Thyroid gland (tissue), 4 donors: ENCODE measurements around the gene ELMO1. TPM values are rescaled to one million over a fixed set of nuclear protein-coding genes. Genes with fewer than 3 reads are reported as not detected.
"Not testable (repeated sequence)": the region's sequence is repeated elsewhere in the genome, so short reads cannot be mapped to it uniquely, and the experiment has no call there.

Experiments
- DNase-seq, 2 donors: peaks; one replicate each; pipeline ENCODE4 v3.0.0-alpha.2; 2019
- H3K27ac ChIP-seq, 3 donors: fragments of 200-600 bp; sonication (generic); 1 replicate in 2 of 3; 2 replicates in 1 of 3; pipeline ENCODE4 v1.5.1; 2016 to 2019; ENCODE audit warnings: mild to moderate bottlenecking in 1 of 3, moderate library complexity in 1 of 3
- H3K27me3 ChIP-seq: fragments of 200-600 bp; sonication (generic); one replicate; pipeline ENCODE4 v1.5.1; 2019
- H3K36me3 ChIP-seq, 2 donors: fragments of 200-600 bp; sonication (generic); one replicate each; pipeline ENCODE4 v1.5.1; 2016 to 2019
- H3K4me1 ChIP-seq, 2 donors: fragments of 200-600 bp; sonication (generic); one replicate each; pipeline ENCODE4 v1.5.1; 2017 to 2019
- H3K4me3 ChIP-seq, 3 donors: fragments of 200-600 bp; sonication (generic); replicated peaks in 1 of 3; 1 replicate in 2 of 3; 2 replicates in 1 of 3; pipeline ENCODE4 v1.5.1; 2016; ENCODE audit warnings: mild to moderate bottlenecking in 1 of 3
- H3K9me3 ChIP-seq: fragments of 200-600 bp; sonication (generic); one replicate; pipeline ENCODE4 v1.5.1; 2017
- POLR2A ChIP-seq, 2 donors: fragments of 450-650 bp; IDR thresholded peaks; one replicate each; pipeline ENCODE4 v1.6.1; 2017; ENCODE audit warnings: antibody characterized with exemption in 2 of 2, mild to moderate bottlenecking in 2 of 2, moderate library complexity in 1 of 2
- WGBS, 2 donors: methylation state at CpG; one replicate each; pipeline ENCODE4 v1.1.5; 2017; 5-methylcytosine and 5-hydroxymethylcytosine counted together
- intact Hi-C: fragments of 100-400 bp; cut with DNase I; formaldehyde crosslinking; loops from one replicate; pipeline ENCODE4 v1.15.1; 2023
- total RNA-seq, 4 donors: library from RNA; depleted of rRNA; stranded (reverse); fragments of >200 nt; gene quantifications; one replicate each; pipeline ENCODE4 v1.2.3, GENCODE V29; 2016
- TF ChIP-seq, protein P1 (sequence below), 6 experiments: fragments of 200-600 bp in 3 of 6; fragments of 450-650 bp in 3 of 6; sonication (generic) in 3 of 6; IDR thresholded peaks; one replicate each; pipeline ENCODE4 v1.5.1; 2016 to 2019; ENCODE audit warnings: antibody characterized with exemption in 6 of 6, mild to moderate bottlenecking in 2 of 6, inconsistent platforms in 1 of 6, moderate library complexity in 1 of 6

The ELMO1 gene
- total RNA-seq, 4 donors from 2014 or later = 168 to 423 (median 312) TPM

- no peak for TF ChIP-seq POLR2A (IDR thresholded peaks at IDR 0.05)
- no peaks in the 10 kb centered on the region for H3K27me3 ChIP-seq
- 95 to 97% methylated on average over 2 of the region's 2 CpGs for WGBS, 2 donors
- intact Hi-C loops = no loop called here
- no peaks in the 10 kb centered on the region for H3K36me3 ChIP-seq
- H3K27ac ChIP-seq = no peak overlapping the region
- H3K4me3 ChIP-seq = no peak overlapping the region
- DNase-seq = no peak
- H3K9me3 ChIP-seq = peaks cover 3% of the 10 kb centered on the region
- H3K4me1 ChIP-seq = no peaks in the 10 kb centered on the region
These were observed 306.9 kb downstream of the ELMO1 start for GRCh38 chr7:37141742-37142141.

DNA sequence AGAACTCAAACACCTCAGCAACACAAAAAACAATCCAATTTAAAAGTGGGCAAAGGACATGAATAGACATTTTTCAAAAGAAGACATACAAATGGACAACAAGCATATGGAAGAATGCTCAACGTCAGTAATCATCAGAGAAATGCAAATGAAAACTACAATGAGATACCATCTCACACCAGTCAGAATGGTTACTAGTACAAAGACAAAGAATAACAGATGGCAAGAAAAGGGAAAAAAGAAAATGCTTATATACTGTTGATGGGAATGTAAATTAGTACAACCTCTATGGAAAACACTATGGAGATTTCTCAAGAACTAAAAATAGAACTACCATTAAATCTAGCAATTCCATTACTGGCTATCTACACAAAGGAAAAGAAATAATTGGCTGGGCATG, 314.8 kb downstream of the ELMO1 start:
- H3K4me1 ChIP-seq, intact Hi-C loops, H3K4me3 ChIP-seq, H3K27me3 ChIP-seq, H3K9me3 ChIP-seq, H3K27ac ChIP-seq, DNase-seq: not testable (repeated sequence)
- H3K36me3 ChIP-seq = peaks cover 5 to 10% of the 10 kb centered on the region in 2 donors
- 90 to 94% methylated on average over 1 of the region's 1 CpG for WGBS, 2 donors

DNA sequence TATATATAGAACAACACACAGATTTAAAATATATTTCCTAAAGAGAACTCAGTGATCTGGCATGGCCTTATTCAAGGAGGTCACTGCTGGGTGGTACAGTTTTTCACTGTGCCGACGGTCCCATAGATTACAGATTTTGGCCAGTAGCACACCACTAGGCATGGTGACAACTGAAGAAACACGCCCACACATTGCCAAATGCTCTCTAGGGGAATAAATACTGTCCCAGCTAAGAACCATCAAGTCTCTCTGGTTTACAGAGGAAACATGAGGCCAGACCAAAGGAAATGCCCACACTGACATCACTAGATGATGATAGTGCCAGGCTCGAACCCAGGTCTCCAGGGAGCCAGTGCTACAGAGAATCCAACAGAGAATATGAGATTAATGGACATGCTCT, 316.8 kb downstream of the ELMO1 start:
- intact Hi-C loops = no loop called here
- DNase-seq = no peak
- no peak overlapping the region for H3K27ac ChIP-seq
- WGBS, 2 donors = 88 to 93% methylated on average over 4 of the region's 4 CpGs
- TF ChIP-seq, protein P1, sequence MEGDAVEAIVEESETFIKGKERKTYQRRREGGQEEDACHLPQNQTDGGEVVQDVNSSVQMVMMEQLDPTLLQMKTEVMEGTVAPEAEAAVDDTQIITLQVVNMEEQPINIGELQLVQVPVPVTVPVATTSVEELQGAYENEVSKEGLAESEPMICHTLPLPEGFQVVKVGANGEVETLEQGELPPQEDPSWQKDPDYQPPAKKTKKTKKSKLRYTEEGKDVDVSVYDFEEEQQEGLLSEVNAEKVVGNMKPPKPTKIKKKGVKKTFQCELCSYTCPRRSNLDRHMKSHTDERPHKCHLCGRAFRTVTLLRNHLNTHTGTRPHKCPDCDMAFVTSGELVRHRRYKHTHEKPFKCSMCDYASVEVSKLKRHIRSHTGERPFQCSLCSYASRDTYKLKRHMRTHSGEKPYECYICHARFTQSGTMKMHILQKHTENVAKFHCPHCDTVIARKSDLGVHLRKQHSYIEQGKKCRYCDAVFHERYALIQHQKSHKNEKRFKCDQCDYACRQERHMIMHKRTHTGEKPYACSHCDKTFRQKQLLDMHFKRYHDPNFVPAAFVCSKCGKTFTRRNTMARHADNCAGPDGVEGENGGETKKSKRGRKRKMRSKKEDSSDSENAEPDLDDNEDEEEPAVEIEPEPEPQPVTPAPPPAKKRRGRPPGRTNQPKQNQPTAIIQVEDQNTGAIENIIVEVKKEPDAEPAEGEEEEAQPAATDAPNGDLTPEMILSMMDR (IDR thresholded peaks at IDR 0.05) = no peak
- TF ChIP-seq POLR2A (IDR thresholded peaks at IDR 0.05) = no peak
- peaks cover 5 to 10% of the 10 kb centered on the region in 2 donors for H3K36me3 ChIP-seq
- H3K4me1 ChIP-seq = peaks cover 6 to 15% of the 10 kb centered on the region in 2 donors
- no peaks in the 10 kb centered on the region for H3K27me3 ChIP-seq
- no peaks in the 10 kb centered on the region for H3K9me3 ChIP-seq
- H3K4me3 ChIP-seq = no peak overlapping the region

DNA sequence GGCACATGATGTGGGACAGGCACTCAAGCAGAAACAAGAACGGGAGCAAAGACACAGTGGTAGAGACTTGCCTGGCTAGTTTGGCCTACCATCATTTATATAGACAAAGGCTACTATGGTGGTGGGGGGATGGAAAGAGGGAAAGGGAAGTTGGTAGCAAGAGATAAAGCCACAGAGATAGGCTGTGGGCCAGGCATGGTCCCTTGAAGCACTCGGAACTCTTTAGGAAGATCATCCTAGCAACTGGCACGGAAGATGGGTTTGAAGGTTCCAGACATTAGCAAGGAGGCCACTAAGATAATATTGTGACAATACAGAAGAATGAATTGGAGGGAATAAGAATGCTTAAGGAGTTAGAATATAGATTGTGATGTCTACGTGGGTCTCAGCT, 319.6 kb downstream of the ELMO1 start:
- Histone ChIP-seq H3K27ac (peak overlapping the region in 2 of 3 donors; percentile 7 to 26), H3K27me3 (no peaks in the 10 kb centered on the region), H3K4me3 (no peak overlapping the region), H3K36me3 (peaks cover 5 to 10% of the 10 kb centered on the region in 2 donors), H3K9me3 (no peaks in the 10 kb centered on the region), H3K4me1 (peaks cover 6 to 15% of the 10 kb centered on the region in 2 donors)
- DNase-seq = peak in 1 of 2 donors; percentile 14
- 73 to 77% methylated on average over 4 of the region's 4 CpGs for WGBS, 2 donors
- TF ChIP-seq, protein P1 (IDR thresholded peaks at IDR 0.05) = no peak
- TF ChIP-seq POLR2A (IDR thresholded peaks at IDR 0.05) = no peak
- intact Hi-C loops = no loop called here

DNA sequence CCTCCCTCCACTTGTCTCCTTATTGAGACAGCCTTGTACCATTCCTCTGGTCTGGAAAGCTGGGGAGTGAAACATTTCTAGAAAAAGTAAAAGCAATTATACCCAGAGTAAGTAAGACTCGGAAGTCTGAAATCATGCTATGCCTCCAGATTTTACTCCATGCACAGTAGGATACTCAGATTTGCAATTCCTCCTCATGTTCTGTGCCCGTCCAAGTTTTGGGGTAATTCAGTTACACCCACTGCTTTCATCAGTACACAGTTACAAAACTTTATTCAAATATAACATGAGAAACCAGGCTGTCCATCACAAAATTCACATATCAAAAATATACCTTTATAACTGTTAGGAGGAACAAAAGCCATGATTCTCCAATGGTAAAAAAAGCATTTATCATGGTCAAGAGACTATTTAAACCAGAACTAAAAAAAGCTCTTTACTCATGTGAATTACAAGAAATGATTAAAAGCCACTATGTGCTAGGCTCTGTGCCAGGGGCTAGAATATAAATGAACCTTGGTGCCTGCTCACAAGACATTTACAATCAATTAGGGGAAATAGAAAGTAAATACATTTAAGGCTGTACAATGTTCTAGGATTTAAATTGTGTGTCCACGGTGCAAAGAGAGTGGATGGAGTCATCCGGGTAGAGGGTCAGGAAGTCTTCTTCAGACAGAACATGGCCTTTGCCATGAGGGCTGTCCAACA, 320.2 kb downstream of the ELMO1 start:
- no peaks in the 10 kb centered on the region for H3K9me3 ChIP-seq
- H3K27me3 ChIP-seq = no peaks in the 10 kb centered on the region
- WGBS, 2 donors = 72 to 83% methylated on average over 4 of the region's 4 CpGs
- H3K36me3 ChIP-seq = peaks cover 5 to 10% of the 10 kb centered on the region in 2 donors
- intact Hi-C loops = no loop called here
- DNase-seq = peak in 1 of 2 donors; percentile 22
- peak overlapping the region in 1 of 3 donors; percentile 7 for H3K27ac ChIP-seq
- H3K4me3 ChIP-seq = no peak overlapping the region
- TF ChIP-seq POLR2A (IDR thresholded peaks at IDR 0.05) = no peak
- TF ChIP-seq, protein P1 (IDR thresholded peaks at IDR 0.05) = no peak
- H3K4me1 ChIP-seq = peaks cover 6 to 15% of the 10 kb centered on the region in 2 donors

DNA sequence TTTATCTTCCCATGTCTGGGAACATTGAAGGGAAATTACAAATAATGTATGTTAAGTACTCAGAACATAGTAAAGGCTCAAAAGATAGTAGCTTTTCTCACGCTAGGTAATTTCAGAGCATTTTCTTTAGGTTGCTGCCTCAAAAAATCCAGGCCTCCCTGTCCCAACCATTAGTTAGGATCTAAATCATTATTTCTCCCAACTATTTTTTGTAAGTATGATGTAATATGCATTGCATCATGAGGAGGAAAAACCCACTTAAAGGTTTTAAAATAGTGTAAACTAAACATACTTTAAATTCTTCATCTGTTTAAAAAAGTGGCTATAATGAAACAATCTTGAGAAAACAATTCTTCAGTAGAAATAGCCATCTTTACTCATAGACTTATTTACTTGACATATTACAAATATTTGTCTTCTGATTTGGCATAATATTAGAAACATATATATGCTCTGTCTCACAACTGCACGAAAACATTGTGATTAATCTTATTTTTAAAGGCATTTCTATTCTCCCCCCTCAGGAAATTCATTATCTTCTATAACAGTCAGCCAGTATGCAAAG, 329.3 kb downstream of the ELMO1 start:
- H3K9me3 ChIP-seq = no peaks in the 10 kb centered on the region
- no peak for DNase-seq
- 88 to 95% methylated on average over 2 of the region's 2 CpGs for WGBS, 2 donors
- no peak overlapping the region for H3K4me3 ChIP-seq
- peaks cover 9 to 13% of the 10 kb centered on the region in 2 donors for H3K4me1 ChIP-seq
- no peak for TF ChIP-seq POLR2A (IDR thresholded peaks at IDR 0.05)
- TF ChIP-seq, protein P1 (IDR thresholded peaks at IDR 0.05) = no peak
- no peaks in the 10 kb centered on the region for H3K36me3 ChIP-seq
- intact Hi-C loops = no loop called here
- H3K27ac ChIP-seq = no peak overlapping the region
- no peaks in the 10 kb centered on the region for H3K27me3 ChIP-seq
